Measurements from ENCODE around the gene MYL5. TPM values are rescaled to one million over a fixed set of nuclear protein-coding genes. Genes with fewer than 3 reads are reported as not detected.

MYL5 gene
- total RNA-seq, 1 experiment from 2014 or later = 11.7 TPM

- Histone ChIP-seq H3K9me3 (ENCODE audit: low read depth, low read length, poor library complexity, severe bottlenecking) (no peaks in the 10 kb centered on the region), H3K4me3 (ENCODE audit: low read depth, low read length, poor library complexity, severe bottlenecking) (no peak overlapping the region), H3K36me3 (ENCODE audit: insufficient read depth, low read length, poor library complexity, severe bottlenecking) (peaks cover 15% of the 10 kb centered on the region), H3K27ac (ENCODE audit: low read depth, low read length, poor library complexity, severe bottlenecking) (no peak overlapping the region), H3K27me3 (replicated peaks; ENCODE audit: insufficient read depth, low read depth, low read length, poor library complexity) (no peaks in the 10 kb centered on the region), H3K4me1 (ENCODE audit: insufficient read depth, low read length, poor library complexity, severe bottlenecking) (peaks cover 14% of the 10 kb centered on the region)
- CTCF ChIA-PET = no interaction called here
- no peak for DNase-seq (ENCODE audit: low spot score)
- TF ChIP-seq, protein P1, sequence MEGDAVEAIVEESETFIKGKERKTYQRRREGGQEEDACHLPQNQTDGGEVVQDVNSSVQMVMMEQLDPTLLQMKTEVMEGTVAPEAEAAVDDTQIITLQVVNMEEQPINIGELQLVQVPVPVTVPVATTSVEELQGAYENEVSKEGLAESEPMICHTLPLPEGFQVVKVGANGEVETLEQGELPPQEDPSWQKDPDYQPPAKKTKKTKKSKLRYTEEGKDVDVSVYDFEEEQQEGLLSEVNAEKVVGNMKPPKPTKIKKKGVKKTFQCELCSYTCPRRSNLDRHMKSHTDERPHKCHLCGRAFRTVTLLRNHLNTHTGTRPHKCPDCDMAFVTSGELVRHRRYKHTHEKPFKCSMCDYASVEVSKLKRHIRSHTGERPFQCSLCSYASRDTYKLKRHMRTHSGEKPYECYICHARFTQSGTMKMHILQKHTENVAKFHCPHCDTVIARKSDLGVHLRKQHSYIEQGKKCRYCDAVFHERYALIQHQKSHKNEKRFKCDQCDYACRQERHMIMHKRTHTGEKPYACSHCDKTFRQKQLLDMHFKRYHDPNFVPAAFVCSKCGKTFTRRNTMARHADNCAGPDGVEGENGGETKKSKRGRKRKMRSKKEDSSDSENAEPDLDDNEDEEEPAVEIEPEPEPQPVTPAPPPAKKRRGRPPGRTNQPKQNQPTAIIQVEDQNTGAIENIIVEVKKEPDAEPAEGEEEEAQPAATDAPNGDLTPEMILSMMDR (conservative IDR thresholded peaks at IDR 0.05; ENCODE audit: low read depth, low read length) = no peak
- TF ChIP-seq EZH2 (IDR thresholded peaks at IDR 0.05; ENCODE audit: borderline replicate concordance, low read depth, low read length, poor library complexity, severe bottlenecking) = no peak
- POLR2A ChIA-PET (ENCODE audit: low non-redundant PET) = no interaction called here
- intact Hi-C loops (cut with micrococcal nuclease; ENCODE audit: unreplicated experiment) = no loop called here
- no TSS peak for BruUV-seq (replicated peaks)
Measured at GRCh38 chr4:675980-676870, 1.9 kb downstream of the MYL5 start.

- no peak for TF ChIP-seq EZH2 (IDR thresholded peaks at IDR 0.05; ENCODE audit: borderline replicate concordance, low read depth, low read length, poor library complexity, severe bottlenecking)
- TF ChIP-seq, protein P1 (conservative IDR thresholded peaks at IDR 0.05; ENCODE audit: low read depth, low read length) = no peak
- Histone ChIP-seq H3K4me1 (ENCODE audit: insufficient read depth, low read length, poor library complexity, severe bottlenecking) (peaks cover 14% of the 10 kb centered on the region), H3K27me3 (replicated peaks; ENCODE audit: insufficient read depth, low read depth, low read length, poor library complexity) (no peaks in the 10 kb centered on the region), H3K9me3 (ENCODE audit: low read depth, low read length, poor library complexity, severe bottlenecking) (no peaks in the 10 kb centered on the region), H3K4me3 (ENCODE audit: low read depth, low read length, poor library complexity, severe bottlenecking) (no peak overlapping the region), H3K27ac (ENCODE audit: low read depth, low read length, poor library complexity, severe bottlenecking) (no peak overlapping the region), H3K36me3 (ENCODE audit: insufficient read depth, low read length, poor library complexity, severe bottlenecking) (peaks cover 9% of the 10 kb centered on the region)
- ChIA-PET POLR2A (ENCODE audit: low non-redundant PET) (no interaction called here), CTCF (no interaction called here)
- BruUV-seq (replicated peaks) = no TSS peak
- no peak for DNase-seq (ENCODE audit: low spot score)
- intact Hi-C loops (cut with micrococcal nuclease; ENCODE audit: unreplicated experiment) = no loop called here
Measured at GRCh38 chr4:676871-677235, 2.5 kb downstream of the MYL5 start.

GRCh38 chr4:677431-678293 lies 3.3 kb downstream of the MYL5 start:
- Histone ChIP-seq H3K27ac (ENCODE audit: low read depth, low read length, poor library complexity, severe bottlenecking) (no peak overlapping the region), H3K9me3 (ENCODE audit: low read depth, low read length, poor library complexity, severe bottlenecking) (no peaks in the 10 kb centered on the region), H3K4me3 (ENCODE audit: low read depth, low read length, poor library complexity, severe bottlenecking) (no peak overlapping the region), H3K36me3 (ENCODE audit: insufficient read depth, low read length, poor library complexity, severe bottlenecking) (peaks cover under 1% of the 10 kb centered on the region), H3K4me1 (ENCODE audit: insufficient read depth, low read length, poor library complexity, severe bottlenecking) (peaks cover 13% of the 10 kb centered on the region), H3K27me3 (replicated peaks; ENCODE audit: insufficient read depth, low read depth, low read length, poor library complexity) (no peaks in the 10 kb centered on the region)
- intact Hi-C loops (cut with micrococcal nuclease; ENCODE audit: unreplicated experiment) = no loop called here
- ChIA-PET CTCF (no interaction called here), POLR2A (ENCODE audit: low non-redundant PET) (no interaction called here)
- no TSS peak for BruUV-seq (replicated peaks)
- TF ChIP-seq, protein P1 (conservative IDR thresholded peaks at IDR 0.05; ENCODE audit: low read depth, low read length) = no peak
- no peak for TF ChIP-seq EZH2 (IDR thresholded peaks at IDR 0.05; ENCODE audit: borderline replicate concordance, low read depth, low read length, poor library complexity, severe bottlenecking)
- no peak for DNase-seq (ENCODE audit: low spot score)

Data from A673 (cell line).